HG03064 (cell line): ENCODE data around the gene AP3B1.

ENCODE experiments used
- ATAC-seq: cut with Tn5 transposase; IDR thresholded peaks from one replicate; pipeline ENCODE4 v1.9.1; 2021; ENCODE audit warnings: low read depth; ENCODE audit not compliant: unreplicated experiment

Gene AP3B1

DNA sequence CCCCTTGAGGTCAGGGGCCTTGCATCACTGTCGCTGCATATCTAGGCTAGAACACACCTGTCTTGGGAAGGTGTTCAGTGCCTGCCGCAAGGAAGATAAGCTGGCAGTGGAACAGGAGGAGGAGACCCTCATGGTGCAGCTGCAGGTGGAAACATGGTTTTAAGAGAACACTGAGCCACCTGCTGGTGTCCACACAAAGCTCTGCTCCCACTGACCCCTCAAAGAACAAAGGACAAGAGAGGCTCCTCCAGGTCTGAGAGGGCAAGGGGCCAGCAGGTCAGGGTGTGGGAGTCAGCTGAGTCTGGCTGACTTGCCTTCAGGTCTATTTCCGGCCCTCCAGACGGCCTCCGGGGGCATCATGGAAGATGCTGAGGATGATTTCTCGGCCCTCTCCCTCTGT lies 308.2 kb downstream of the AP3B1 start:
- no peak for ATAC-seq

DNA sequence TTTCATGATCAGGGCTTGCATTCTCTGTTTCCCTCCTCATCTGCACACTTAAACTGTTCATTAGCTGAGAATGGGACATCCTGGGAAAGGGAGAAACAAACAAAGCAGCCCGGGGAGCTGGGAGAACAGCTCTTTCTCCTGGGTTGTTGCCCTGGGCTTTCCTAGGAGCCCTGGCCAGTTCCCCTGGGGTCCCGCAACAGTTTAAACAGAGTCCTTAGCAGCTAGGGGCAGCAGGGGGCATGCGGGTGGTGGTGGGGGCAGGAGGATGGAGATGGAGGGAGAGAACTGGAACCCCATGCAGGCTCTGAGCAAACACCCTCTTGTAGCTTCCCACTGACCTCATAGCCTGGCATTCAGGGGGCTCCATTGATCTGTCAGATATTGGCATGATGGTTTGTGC lies 309.3 kb downstream of the AP3B1 start:
- ATAC-seq = no peak

DNA sequence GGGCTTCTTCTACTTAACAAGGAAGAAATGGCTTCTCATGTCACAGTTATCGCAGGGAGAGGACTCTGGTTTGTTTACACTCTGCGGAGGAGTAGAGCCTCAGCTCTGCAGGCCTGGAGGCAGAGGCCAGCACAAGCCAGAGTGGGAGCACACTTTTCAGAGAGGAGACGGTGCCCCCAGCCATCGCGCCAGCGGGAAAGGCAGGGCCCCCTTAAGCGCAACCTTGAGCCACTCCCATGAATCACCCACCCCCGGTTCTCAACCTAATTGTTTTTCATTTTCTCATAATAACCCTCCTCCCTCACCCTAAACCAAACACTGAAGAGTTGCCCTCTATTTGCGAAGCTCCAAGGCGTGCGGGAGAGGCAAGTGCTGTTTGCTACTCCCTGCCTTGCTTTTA lies 309.9 kb downstream of the AP3B1 start:
- no peak for ATAC-seq

DNA sequence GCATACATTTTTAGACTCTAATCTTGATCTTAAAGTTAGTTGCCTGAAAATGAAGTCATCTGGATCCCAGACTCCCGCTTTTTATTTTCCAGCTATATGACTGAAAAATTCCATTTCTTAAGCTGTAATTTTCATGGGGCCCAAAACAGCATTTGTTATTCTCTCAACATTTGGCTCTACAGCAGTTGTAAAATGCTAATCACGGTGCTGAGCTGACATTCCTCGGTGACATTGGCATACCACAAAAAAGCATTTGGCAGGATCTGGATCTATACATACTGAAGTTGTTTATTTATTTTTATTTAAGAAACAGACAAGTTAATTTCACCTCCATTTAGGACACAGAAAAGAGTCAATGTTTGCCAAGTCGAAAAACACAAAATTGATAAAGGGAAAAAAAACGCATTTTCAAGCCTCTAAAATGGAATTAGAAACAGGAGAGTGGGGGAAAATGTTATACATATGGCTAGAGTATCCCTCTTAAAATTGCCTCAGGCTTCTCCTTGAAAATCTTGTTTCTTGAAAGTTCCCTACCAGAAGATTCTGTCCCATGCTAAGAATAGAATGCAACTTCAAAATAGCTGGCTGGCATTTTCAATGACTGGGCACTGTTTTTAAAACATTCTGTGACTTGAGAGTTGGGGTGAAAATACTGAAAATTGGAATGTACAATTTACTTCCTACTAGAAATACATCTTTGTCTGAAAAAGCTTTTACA lies 310.9 kb downstream of the AP3B1 start:
- ATAC-seq = no peak

DNA sequence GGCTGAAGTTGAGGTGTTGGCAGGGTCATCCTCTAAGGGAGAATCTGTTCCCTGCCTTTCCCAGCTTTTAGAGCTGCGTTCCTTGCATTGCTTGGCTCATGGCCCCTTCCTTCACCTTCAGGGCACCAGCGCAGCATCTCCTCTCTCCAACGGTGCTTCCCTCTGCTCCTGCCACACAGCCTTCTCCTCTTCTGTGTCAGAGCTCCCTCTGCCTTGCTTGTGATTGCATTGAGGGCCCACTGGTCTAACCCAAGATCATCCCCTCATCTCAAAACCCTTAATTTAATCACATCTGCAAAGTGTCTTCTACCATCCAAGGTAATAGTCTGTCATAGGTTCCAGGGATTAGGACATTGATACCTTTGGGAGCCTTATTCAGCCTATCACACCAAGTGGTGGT lies 312.7 kb downstream of the AP3B1 start:
- ATAC-seq = no peak

DNA sequence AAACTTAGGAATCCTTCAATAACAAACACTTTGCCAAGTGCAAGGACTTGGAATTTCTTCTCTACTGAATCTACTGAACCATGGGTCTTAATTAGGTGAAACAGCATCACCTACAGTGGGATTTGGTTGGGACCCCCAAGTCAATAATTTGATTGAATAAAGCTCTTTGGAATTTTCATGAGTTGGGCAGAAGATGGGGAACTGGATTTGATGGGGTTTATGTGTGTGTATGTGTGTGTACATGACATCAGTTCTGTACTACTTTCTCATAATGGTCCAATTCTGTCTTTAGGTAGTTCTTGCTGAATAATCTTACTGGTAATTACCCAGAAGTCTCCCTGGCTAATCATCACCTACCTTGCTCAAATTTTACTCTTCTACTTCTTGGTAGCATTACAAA lies 319.9 kb downstream of the AP3B1 start:
- ATAC-seq = no peak

DNA sequence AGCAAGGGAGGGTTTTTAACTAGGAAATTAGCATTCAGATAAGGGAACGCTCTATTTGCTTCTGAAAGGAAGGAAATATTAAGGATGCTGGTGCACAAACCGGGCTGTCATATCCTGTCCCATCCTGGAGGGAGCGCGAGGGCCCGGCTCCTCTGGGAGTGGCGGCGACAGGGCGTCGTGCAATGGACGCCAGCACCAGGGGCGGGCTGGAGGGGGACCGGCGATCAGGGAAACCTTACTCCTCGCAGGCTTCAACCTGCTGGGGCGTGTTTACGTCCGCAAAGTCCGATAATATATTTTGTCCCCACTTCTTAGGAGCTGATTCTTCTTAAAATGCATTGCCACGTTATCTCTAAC lies 321.3 kb downstream of the AP3B1 start:
- ATAC-seq = no peak

DNA sequence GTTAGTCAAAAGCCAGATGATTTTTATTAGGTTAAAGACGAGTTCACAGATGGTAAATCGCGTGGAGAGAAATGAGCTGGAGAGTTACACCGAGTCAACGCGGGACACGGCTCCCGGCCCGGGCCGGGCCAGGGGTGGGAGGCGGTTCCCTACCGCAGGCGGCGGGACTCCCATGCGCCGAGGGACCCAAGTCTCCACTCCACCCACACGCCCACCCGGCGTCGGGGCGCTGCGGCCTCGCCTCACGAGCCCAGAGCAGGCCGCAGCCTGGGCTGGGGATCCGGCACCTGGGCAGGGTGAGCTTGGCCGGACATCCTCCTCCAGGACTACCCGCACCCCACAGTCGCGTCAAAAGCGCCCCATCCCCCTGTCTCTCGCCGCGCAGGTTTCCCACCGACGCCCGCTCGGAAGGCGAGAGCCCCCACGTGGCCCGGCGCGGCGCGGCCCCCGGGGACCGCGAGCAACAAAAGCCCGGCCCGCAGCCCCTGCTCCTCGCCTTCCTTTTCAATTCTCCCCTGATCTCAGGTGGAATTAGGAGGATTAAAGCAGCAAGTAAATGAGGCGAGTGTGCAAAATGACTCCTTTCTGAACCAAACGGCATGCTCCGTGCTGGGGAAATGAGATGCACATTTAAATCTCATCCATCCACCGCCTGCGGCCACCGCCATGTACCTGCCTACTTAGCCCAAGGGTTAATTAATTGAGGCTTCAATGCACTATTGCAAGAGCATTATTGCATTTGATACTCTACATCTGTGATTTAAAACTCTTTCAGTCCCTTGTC lies 321.8 kb downstream of the AP3B1 start:
- ATAC-seq = no peak

DNA sequence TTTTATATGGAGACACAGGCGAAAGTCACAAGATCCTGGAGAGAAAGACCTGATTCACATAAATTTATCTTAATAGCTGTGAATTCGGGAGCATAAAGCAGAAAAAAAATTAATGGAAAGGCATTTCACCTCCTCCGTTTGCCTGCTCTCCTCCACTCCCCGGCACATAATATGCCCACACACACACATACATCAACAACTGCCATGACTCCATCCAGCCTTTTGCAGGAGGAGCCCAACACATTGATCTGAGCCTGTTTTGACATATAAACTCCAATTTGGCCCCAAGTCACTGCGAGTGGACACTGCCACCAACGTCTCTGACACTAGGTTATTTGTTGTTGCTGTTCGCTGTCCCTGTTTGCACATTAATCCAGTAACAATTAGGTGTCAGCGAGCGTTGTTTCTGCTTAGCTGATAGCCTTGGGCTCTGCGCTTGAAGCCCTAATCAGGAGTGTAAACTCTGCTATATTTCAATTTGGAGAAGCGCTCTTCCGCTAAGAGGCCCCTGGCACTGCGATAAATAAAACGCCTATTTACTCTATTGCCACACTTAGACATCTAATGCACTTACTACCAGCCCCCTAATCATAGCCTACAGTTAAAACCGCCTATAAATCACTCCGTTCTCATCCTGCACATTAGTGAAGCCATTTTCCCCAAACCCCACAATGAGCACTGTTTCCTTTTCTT lies 322.6 kb downstream of the AP3B1 start:
- ATAC-seq = no peak

DNA sequence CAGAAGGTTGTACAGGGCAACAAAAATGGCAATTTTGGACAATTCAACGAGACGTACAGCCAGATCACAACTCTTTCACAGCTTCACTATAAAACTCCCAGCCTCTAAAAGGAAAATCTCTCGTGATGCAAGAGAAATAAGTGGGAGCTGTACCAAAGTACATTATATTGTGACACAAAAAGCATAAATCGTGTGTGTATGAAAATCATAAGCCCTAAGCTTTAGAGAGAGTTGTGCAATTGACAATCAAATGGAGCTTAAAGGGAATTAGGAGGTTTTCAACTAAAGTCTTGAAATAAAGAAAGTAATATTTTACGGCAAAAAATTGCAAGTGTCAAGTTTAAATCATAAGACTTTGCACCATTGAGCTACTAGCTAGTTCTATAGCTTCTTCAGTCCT lies 323.6 kb downstream of the AP3B1 start:
- no peak for ATAC-seq

DNA sequence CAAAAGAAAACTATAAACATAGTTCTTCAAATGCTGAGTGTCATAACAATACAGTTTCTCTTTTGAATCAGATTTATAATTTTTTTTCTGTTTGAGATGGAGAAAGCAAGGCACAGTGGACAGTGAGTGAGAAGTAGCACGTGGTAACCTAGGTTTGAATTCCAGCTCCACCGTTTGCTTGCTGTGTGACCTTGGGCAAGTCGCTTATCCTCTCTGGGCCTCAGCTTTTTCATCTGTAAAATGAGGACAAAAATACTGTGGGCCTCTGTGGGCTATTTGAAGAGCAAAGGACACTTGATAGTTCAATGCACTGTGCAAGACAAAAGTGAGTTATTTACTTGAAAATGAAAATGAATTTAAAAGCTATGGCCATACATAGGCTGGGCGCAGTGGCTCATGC lies 330.7 kb downstream of the AP3B1 start:
- no peak for ATAC-seq

DNA sequence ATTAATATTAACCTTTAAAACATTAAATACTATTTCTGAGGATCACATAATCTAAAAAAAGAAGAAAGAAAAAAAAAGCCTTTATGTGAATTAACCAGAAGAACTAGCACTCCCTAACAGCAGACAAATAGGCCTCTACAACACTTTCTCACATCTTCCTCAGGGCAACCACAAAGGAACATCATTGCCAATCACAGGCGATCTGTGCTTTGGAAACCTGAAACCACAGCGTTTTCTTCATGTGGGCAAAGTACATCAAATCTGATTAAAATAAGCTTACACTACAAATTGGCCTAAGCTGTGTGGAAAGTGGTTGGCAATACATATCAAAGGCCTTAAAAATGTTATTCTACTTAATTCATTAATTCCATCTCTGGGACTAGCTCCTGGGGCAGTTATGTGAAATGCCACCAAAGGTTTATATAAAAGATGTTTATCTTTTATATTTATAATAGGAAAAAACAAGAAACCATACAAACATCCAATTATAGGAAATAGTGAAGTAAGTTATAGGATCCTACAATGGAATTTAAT lies 333.6 kb downstream of the AP3B1 start:
- no peak for ATAC-seq

DNA sequence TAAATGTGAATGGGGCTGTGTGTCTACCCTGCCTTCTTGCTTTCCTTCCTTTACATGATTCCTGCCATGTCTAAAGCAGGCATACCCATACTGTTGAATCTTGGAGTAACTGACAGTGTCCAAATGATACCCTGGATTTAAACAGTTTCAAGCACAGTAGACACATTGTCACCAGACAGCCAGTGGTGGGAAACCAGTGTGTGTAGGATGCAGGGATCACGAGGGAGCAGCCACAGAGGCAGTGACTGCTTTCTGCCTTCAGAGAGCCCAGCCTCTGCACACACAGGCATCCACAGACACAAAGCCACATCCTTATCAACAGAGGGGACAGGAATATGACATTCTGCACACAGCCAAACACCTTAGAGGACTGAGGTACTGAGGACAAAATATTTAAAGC lies 334.2 kb downstream of the AP3B1 start:
- no peak for ATAC-seq

DNA sequence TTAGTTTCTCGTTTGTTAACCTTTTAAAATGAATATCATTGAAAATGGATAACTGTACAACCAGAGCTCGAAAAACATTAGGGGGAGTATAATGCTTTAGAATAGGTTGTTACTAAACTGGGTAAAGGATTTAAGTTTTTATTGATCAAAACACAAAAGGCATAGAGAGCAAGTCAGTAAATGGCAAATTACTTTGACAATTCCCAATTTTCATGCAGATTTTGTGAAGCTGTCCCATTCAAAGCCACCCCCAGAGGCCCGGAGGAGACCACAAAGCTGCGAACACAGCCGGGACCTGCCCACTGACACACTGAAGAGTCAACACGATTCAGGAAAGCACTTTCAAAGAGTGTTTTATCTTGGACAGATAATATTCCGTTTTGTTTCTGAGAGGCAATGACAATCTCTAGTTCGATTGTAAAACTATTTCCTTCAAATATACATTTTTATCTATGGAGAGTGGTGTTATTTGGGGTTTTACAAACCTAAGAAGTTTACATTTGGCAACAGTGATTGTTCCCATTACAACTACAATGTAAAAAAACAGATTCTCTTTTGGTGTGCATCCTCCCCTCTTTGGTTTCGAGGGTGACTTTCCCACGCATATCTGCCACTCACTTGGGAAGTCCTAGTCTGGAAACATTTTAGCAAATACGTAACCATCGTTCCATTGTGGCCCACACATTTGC lies 335.7 kb downstream of the AP3B1 start:
- no peak for ATAC-seq

DNA sequence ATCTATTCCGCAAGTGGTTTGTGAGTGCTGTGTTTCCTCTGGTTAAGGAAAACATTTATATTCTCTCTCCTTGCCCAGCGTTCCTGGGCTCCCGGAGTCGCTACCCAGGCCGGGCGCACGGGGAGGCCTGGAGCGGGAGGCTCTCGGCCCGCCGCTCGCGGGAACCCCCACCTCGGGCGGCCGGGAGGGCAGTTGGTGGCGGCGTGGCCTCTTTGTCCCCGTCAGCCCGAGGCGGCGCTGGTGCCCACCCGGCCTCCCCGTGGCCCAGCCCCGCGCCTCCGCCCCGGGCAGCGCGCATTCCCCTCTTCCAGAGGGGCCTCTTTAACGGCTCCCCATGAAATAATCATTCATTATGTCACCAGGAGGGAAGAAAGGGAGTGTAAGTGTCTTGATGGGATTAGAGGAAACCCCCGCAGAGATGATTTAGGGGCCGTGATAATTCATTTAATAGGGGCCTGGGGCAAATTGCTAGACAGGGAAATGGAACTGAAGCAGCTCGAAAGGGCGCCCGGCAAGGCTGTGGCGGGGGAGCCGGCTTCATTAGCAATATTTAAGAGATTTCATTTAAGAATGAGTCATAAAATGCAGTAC lies 336.5 kb downstream of the AP3B1 start:
- ATAC-seq = no peak

DNA sequence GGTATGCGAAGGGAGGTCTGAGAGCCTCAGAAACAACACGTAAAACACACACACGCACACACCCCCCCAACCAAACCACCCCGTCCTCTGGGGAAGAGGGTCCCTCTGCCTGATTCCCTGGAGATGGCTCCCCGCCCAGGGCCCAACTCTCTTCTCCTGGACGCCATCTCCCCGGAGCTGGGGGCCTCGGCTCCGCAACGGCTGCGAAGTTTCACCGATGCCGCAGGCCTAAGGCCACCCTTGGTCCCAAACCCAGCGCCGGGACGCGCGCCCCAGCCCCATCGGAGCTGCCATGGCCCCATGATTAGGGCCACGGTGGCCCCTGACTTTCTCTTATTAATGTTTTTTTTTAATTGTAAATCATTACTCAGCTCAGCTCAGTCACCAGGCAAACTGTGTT lies 337.0 kb downstream of the AP3B1 start:
- no peak for ATAC-seq

DNA sequence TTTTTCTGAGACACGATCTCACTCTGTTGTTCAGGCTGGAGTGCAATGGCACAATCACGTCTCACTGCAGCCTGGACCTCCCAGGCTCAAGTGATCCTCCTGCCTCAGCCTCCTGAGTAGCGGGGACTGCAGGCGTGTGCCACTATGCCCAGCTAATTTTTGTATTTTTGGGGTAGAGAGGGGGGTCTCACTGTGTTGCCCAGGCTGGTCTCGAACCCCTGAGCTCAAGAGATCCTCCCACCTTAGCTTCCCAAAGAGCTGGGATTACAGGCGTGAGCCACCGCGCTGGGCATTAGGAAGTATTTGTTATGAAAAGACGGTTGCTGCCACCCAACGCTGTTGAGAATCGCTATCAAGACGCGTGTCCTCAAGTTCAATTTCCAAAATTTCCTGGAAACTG lies 337.4 kb downstream of the AP3B1 start:
- ATAC-seq = no peak

DNA sequence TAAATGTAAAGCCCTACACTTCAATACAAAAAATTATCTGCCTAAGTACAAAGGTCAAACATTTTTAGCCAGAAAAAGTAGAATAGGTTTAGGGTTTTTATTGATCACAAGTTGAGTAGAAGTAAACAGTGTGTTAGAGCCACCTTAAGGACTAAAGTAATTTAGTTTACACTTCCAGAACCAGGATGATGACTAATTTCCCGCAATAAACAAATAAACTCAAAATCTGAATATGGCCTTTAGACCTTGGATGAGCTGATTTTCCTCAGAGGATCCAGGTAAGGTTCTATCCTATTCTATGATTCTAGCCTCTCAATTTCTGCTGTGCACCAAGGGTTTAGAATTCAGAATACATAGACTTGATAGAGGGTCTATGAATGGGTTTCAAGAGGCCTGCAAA lies 338.9 kb downstream of the AP3B1 start:
- ATAC-seq = no peak

DNA sequence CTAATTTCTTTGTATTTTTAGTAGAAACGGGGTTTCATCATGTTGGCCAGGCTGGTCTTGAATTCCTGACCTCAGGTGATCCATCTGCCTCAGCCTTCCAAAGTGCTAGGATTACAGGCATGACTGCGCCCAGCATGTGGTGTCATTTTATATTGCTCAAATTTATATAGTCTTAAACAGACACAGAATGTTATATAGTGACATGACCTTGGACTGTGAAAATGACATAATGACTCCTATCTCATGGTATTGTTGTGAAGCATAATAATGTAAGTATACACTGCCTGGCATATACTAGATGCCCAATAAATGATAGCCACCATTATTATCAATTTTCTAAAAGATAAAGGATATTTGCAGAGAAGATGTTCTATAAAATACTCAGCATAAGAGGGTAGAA lies 341.1 kb downstream of the AP3B1 start:
- no peak for ATAC-seq

DNA sequence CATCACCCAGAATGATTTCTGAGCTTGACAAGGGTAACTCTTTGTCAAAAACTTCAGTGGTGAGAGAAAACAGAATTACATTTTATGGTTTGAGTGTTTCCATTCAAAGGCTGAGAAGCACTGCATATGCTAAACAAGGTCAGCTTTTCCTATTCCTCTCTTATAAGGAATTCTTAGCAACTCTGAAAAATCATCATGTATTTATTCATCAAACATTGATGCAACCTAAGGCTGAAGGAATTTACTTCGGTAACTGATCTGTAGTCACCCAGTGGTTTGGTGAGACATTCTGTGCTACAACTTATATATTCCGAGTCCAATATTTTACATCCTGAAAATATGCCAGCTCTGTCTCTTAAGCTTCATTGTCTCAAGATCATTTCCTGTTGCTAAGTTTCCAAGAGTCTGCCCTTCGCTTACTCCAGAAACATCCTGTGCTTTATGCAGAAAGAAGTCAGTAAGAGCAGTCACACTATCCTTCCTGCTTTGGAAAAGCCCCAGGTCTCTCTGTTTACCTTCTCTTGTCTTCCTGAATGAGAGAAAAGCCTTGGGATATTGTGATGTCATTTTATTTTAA lies 341.8 kb downstream of the AP3B1 start:
- no peak for ATAC-seq
